ENCODE measurements around the gene MAP2K5. TPM values are rescaled to one million over a fixed set of nuclear protein-coding genes. Genes with fewer than 3 reads are reported as not detected.

The MAP2K5 gene
- total and polyA plus RNA-seq, 9 of the 15 experiments (the other 6 are each of a cell fraction or from before 2014, with no cell fraction given): 0.41 to 16.5 (median 7.5) TPM

- TF ChIP-seq ZNF318 (IDR thresholded peaks at IDR 0.05; ENCODE audit: borderline replicate concordance in 1 of 2, low read depth in 1 of 2): no peak
- no peak for TF ChIP-seq CAMTA2 (CRISPR knock-in tag; conservative IDR thresholded peaks at IDR 0.05)
- TF ChIP-seq E4F1 (CRISPR knock-in tag; IDR thresholded peaks at IDR 0.05; ENCODE audit: borderline replicate concordance): no peak
- TF ChIP-seq ARID1B (IDR thresholded peaks at IDR 0.05): no peak
- no peak for TF ChIP-seq TRIM25 (IDR thresholded peaks at IDR 0.05; ENCODE audit: borderline replicate concordance)
- no peak for TF ChIP-seq BMI1 (IDR thresholded peaks at IDR 0.05; ENCODE audit: low read length)
- no peak for TF ChIP-seq CTBP1 (IDR thresholded peaks at IDR 0.05; ENCODE audit: borderline replicate concordance)
- no peak for TF ChIP-seq ZNF512 (tag; IDR thresholded peaks at IDR 0.05)
Measured at GRCh38 chr15:67755264-67755663, 212.8 kb downstream of the MAP2K5 start (continued).
